HG03432 (cell line): ENCODE data around the gene CDH4.

ENCODE experiments used
- ATAC-seq: cut with Tn5 transposase; IDR thresholded peaks from one replicate; pipeline ENCODE4 v1.9.1; 2021; ENCODE audit warnings: mild to moderate bottlenecking, moderate library complexity; ENCODE audit not compliant: unreplicated experiment

CDH4 gene

DNA sequence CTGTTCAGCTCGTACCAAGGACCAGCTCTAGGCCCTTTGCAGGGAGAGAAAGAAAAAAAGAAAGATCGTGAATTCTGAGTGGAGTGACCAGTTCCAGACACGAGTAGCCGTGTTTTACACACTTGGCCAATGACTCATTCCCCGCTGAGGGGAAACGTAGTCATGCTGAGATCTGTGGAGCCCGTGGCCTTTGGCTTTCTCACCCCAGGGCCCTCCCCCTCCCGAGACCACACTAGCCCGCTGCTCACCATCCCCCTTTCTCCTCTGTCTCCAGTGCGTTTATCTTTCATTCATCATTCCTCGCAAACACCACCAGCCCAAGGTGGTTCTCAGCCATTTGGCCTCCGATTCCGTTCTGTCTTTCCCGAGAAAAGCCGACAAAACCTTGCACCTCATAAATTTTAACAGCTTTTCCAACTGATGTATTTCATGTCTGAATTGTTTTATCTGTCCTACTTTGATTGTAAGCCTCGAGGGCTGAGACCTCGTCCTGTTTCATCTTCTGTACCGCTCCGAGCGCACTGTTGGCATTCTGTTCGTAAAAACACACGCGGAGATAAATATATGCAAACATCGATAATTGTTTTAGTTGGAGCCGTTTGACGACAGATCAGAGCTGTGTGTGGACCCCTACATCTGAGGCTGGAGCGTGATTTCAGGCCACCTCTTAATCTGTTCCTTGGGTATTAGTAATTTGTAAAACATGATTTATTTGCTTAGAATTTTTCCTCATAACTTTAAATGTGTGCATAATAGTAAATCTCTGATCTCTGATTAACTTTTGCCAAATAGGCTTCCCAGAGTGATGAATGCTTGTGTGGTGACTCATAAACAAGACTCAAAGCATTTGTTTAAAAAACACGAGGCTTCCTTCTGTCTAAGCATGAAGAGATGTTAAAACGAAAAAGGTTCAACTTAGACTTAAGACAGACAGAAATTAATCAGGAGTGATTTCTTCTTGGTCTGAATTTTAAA is 336.6 kb downstream of the CDH4 start:
- ATAC-seq = no peak

DNA sequence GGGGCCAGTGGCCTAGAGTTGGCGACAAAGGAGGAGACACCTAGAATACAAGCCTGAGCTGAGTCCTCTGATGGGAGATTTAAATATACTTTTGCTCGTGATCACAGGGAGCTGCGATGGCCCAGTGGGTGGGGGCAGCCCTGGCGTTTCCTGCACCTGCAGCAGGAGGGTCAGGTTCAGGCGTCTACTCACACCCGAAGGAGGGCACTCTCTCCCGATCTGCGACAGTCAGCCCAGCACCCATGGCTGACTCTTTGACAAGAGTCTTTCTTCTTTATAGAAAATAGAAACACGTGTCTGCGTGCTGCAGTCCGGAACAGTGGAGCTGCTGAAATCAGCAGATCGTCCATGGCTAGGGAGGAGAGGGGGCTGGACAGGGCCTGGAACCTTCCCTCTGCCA is 338.2 kb downstream of the CDH4 start:
- ATAC-seq = no peak

DNA sequence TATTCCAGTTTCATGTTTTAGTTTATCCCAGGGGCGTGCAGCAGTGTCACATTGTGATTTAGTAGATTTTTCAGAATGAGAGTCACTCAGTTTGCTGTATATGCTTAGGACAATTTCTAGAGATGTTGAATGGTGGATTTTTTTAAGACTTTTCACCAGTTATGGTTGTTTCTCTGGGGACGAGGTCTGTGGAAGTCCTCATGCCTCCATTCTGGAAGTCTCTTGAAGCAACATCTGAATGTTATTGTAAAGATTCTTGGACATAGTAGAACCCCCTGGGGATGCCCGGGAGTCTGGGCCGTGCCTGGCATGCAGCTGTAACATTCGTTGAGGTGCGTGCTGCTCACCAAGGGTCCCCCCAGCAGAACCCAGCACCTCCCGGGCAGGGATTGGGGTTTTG is 341.5 kb downstream of the CDH4 start:
- no peak for ATAC-seq

DNA sequence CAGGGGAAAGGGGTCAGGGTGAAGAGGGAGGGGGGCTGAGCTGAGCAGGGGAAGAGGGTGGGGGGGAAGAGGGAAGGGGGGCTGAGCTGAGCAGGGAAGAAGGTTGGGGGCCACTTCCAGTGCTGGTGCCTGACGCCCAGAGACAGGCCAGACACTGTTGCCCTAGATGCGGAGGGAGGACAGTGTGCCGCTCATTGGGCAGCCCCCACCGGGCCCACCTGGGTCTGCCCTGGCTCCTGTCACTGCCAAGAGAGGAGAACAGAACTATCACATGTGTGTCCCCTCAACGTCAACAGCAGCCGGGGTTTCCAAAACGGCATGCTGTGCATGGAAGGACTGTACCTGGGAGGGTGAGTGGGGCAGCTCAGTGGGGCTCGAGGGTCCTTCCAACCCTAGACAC is 342.1 kb downstream of the CDH4 start:
- no peak for ATAC-seq

DNA sequence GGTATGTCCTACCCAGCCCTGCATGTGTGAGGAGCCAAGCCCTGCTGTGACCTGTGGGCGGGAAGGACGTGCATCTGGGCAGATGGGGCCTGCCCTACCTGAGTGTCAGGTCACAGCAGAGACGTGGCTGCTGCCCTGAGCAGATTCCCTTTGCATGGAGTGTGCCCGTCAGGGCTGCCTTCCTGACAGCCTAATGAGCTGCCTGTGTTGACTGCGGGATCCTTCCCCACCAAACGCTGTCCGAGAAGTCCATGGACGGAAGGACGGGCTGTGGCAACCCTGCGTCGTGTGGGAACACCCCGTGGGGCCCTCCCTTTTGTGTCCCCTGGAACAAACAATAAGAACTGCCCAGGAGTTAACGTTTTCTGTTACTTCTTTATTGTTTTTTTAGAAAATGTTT is 343.2 kb downstream of the CDH4 start:
- ATAC-seq = no peak

DNA sequence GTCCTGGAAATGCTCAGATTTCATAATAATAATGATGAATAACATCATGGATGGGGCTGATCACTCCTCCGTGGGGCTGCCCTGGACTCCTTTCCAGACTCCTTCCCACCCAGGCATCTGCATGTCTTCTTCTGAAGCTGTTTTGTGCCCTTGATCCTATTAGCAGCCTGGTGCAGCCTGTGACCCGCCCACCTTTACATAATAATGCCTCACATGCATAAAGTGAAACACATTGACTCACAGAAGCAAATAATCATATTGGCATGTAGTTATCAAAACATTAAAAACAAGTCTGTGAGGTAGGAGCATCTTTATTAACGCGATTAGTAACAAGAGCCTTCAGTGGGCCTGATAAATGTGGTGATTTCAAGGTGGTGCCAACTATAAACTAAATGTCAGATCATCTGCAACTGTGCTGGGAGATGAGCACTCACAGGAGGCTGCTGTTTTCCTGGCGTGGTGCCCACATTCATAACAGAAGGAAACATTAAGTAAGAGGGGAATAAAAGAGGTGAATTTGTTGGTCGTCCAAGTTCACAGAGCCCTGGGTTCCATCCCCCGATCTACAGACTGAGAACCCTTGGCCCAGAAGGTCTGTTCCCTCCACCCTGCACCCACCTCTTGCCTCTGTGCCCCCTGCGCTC is 344.7 kb downstream of the CDH4 start:
- ATAC-seq = no peak

DNA sequence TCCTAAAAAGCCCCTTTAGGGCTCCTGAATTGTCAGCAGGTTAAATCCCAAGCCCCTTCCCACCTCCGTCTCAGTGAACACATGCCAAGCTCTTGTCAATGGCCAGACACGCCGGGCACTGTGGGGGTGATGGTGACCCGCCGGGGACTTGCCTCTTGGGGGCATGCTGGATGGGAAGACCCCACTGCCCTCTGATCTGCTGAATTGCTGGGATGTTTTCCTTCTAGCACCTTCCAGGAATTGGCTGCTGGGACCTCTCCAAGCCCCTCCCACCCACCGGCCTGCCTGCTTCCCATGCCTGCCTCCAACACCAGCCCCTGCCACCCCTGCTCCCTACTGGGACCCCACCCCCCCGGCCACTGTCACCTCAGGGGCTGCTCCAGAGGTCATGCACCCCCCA is 345.9 kb downstream of the CDH4 start:
- ATAC-seq = no peak

DNA sequence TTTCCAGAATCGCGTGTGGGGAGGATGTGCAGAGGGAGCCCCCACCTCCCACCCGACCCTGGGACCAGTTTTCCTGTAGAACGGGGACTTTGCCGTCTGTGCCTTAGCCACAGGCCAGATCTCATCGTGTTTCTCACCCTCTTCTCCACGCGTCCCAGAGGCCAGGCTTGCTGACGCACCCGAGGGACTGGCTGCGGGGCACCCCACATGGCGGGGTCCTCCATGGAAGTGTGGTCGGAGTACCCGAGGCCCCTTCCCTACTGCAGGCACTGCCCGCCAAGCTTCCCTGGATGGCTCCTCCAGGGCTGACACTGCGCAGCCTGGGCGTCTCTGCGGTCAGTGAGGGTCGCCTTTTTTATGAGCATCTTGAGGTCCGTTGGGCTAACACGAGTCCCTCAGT is 346.5 kb downstream of the CDH4 start:
- ATAC-seq = no peak

DNA sequence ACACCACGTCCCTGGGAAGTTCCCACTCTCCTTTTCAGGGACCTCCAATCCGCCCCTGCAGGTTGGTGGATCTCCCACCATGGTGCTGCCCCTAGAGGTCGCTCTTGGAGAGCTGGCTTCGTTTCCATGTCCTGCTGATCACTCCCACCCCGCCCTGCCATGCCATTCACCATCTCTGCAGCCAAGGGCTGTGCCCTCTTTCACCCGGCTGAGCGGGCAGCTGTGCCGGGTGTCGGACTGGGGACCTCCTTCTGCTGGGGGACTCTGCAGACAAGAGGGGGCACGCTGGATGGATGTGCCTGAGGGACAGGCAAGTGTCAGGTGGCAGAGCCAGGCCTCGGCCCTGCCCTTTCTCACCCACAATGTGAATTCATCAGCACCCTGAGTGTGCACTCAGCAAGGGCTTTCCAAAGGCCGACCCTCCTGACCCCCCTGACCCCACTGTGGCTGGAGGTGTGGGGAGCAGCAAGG is 347.0 kb downstream of the CDH4 start:
- ATAC-seq = no peak

DNA sequence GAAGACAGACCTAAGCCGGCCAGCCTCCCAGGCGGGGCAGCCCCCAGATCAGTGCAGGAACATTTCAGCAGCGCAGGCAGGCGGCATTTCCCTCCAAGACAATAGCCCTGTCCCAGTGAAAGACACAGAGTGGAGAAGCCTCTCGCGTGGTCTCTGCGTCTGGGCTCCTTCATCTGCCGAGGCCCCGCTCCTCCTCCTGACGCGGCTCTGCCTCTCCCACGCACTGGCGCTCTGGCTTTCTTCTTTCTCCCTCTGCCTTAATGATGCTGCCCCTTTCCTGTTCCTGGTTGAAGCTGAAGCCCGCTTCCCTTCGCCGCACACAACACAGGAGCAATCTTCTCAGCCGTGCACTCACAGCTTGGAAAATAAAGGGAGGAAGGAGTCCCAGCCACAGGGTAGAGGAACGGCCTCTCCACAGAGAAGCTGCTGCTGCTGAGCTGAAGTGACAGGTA is 347.5 kb downstream of the CDH4 start:
- no peak for ATAC-seq

DNA sequence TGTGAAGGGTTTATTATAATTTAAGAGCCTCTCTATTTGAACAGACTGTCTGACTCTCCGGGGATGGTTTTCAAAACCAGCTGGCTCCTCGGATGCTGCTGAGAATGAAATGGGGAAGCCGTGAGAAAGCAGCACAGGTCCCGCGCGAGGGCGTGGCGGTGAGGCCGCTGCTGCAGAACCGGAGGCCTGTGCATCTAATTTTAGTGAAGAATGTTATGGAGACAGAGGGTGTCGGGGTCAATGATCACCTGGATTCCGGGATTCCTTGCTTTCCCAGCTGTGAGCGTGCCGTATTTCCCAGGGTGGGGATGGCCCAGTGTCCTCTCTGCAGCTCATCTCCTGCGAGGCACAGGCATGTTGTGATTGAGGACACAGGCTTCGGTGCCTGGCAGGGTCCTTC is 348.0 kb downstream of the CDH4 start:
- ATAC-seq = no peak

DNA sequence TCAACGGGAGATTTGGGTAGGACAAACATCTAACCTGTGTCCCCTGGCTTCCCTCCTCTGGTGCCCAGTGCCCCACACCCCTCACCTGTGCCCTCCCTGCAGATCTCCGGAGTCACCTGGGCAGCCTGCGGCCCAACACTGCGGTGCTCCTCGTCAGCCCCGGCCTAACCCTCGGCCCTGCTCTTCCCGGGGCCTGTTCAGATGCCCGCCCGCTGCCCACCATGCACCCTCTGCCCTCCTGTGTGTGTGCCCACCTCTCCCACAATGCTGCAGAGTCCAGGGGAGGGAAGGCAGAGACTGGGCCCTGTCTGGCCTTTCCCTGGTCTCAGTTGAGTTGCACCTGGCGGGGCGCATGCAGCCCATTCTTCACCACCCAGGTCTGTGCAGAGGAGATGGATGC is 349.3 kb downstream of the CDH4 start:
- no peak for ATAC-seq

DNA sequence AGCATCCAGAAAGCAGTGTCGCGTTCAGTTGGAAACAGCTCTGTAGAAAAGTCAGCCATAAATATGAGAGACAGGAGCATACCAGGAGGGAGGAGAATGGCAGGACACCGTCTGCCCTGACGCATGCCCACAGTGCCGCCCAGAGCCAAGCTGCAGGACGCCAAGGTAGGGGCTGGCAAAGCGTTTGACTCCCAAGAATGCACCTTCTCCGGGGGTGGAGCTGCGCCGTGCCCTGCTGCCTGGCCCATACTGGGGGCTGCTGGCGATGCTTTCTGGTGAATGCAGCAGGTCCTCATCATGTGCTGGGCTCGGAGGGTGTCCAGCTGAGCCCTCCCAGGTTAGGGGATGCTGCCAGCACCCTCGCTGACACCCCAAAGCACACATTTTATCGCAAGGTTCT is 349.8 kb downstream of the CDH4 start:
- ATAC-seq = no peak

DNA sequence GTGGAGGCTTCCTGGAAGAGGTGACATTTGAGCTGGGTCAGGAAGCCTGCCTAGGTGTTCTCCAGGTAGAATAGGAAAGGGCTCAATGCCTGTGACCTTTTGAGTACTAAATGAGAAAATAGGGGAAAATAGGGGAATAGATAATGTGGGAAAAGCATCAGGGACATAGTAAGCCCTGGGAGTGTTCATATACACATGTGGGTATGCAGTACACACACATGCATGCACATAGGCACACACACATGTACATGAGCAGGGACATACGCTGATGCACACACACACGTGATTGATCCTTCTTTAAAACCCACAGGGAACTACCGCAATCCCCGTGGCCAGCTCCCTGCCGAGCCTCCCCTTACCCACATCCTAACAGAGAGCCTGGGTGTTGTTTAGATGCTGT is 351.7 kb downstream of the CDH4 start:
- no peak for ATAC-seq

DNA sequence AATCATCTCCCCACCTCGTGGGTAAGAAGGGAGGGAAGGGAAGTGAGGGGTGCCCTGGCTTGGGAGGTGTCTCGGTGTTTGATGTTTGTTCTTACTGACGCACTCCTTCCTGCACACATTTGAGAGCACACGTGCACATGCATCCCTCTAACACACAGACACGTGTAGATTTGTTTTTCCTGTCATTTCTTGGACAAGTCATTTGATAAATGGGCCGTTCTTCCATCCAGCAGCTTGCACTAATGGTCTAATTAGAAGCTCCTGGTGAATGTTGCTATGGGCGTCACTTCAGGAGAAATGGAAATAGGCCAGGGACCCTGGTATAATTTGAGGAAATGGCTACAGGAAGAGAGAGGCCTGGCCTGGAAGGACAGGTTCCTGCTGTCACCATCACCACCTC is 352.5 kb downstream of the CDH4 start:
- no peak for ATAC-seq

DNA sequence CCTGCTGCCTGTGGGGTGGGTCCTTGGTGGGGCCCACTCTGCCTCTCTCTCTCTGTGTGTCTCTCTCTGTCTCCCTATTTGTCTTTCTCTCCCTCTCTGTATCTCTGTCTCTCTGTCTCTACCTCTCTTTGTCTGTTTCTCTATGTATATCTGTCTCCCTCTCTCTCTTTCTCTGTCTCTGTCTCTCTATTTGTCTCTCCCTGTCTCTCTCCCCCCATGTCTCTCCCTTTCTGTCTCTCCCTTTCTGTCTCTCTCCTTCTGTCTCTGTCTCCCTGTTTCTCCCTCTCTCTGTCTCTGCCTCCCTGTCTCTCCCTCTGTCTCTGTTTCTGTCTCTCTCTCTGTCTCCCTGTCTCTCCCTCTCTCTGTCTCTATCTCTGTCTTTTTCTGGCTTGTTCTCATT is 353.2 kb downstream of the CDH4 start:
- no peak for ATAC-seq

DNA sequence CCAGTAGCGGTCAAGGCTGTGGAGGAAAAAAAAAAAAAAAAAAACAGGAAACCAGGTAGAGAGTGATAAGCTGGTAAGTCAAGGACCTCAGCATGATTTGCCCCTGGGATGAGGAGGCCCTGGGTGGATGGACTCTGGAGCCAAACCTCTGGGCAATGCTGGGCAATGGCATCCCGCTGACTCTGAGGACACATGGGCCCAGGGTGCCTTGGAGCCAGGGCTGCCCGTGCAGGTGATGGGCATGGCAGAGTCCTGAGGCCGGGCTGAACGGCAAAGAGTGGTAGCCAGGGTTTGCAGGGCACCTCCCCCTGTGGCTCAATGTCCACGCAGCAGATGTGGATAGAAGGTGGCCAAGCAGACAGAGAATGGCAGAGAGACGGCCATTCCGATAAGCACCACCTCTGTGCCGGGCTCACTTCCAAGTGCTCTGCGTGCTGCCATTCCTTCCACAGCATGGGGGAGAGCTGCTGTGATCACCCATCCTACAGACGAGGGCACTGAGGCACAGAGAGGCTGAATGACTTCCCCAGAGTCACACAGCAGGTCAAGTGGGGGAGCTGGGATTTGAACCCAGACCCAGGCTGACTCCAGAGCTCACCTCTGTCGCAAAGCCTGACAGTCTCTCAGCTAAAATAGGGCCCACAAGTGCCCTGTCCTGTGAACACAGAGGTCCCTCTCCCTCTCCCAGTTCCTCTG is 353.9 kb downstream of the CDH4 start:
- no peak for ATAC-seq

DNA sequence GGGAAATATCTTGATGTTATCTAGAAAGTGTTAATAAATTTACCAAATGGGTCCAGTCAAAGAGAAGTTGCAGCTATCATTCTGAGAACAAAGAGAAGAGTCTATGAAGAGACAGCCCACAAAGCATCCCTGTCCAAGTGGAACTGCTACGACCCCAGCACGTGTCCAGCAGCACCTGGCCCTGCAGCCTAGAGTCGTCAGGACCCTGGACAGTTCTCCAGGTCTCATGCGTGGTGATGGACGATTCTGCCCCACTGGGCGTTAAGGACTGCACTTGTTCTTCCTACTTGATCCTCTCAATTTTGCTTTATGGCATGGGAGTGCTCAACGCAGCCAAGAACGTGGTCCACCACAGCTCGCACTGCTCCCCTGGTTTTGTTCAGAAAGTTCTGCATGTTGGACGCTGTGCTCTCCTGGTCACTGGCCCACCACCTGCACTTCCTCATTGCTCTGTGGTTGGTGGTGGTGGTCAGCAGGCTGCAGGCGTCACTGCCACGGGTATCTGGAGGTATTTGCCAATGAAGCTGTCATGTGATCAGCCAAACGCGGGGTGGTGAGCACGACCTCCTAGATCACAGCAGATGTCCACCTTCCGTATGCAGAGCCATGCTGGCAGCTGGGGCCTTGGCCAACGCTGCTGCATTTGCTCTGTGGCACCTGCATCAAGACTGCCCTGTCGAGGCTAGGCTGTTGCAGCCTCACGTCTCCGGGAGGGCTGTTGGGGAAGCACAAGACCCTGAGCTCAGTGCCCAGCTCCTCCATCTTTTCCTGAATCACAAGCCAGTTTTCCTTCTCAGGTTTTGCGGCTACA is 356.4 kb downstream of the CDH4 start:
- ATAC-seq = no peak

DNA sequence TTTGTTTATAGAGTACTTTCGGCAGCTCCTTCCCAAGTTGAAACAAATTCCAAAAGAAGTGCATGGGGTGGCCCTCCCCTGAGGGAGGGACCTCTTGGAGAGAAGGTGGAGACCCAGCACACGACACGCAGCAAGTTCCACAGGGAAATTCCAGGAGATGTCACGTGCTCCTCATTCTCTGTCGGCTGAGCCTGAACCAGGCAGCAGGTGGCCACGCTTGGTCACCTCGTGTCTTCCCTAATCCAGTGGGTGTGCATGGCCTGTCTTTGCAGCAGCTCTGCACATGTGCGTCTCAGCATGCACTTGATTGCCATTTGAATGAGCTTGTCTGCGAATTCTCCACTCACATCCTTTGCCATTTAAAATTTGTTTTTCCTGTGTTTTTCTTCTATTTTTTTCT is 357.4 kb downstream of the CDH4 start:
- no peak for ATAC-seq

DNA sequence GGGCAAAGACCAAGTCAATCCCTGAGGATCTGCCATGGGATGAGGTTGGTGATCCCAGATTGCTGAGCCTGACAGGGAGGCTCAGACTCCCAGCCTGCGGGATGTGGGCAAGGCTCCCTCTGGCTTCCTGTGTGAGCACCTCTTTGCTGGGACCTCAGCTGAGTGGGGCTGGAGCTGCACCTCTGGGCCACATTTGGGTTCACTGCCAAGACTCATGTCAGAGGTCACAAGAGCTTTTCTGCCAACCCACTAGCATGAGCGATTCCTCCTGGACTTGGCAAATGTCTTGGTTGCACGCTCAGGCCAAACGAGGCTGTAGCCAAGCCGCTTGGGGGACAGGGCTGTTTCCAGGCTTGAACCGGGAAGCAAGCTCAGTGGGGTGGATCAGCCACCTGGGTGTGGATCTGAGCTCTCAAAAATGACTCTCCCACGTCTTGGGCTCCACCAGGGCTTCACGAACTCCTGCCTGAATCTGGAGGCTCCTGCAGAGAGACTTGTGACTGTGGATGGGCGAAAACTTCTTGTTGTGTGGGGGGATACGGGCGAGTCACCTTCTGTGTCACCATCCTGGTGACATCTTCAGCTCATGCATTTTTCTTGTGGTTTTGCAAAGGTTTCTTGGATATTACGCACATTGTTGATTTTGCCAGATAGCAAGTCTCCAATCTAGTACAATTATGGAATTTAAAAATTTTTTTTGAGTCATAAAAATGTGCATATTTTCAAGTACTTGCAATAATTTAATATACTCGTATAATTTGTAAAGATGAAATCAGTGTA is 359.5 kb downstream of the CDH4 start:
- ATAC-seq = no peak
